Non-pigmented ciliary epithelial cell (primary cell): ENCODE measurements around the gene HCN3.
"Not testable (repeated sequence)": the region's sequence is repeated elsewhere in the genome, so short reads cannot be mapped to it uniquely, and the experiment has no call there.

Experiments used
- DNase-seq: peaks from one replicate; pipeline ENCODE4 v3.0.0-alpha.2; 2010; ENCODE audit warnings: low read depth

The HCN3 gene

GRCh38 chr1:155277070-155277901 lies at the start of gene HCN3:
Gene HCN3 (plus strand): TSS chr1:155277463. CDS start chr1:155277591, 128 bp downstream.
- peak; percentile 68 for DNase-seq

GRCh38 chr1:155228096-155228427 lies 49.2 kb upstream of the HCN3 start:
- DNase-seq = no peak

GRCh38 chr1:155231302-155231701 lies 46.0 kb upstream of the HCN3 start:
- DNase-seq = not testable (repeated sequence)

- DNase-seq = not testable (repeated sequence)
Observed at GRCh38 chr1:155232001-155232978, 45.0 kb upstream of the HCN3 start.

- DNase-seq = not testable (repeated sequence)
Observed at GRCh38 chr1:155233502-155233901, 43.8 kb upstream of the HCN3 start.

GRCh38 chr1:155235375-155235774 lies 41.9 kb upstream of the HCN3 start:
- DNase-seq = not testable (repeated sequence)

- DNase-seq = no peak
Observed at GRCh38 chr1:155236451-155236850, 40.8 kb upstream of the HCN3 start.

- DNase-seq = no peak
Observed at GRCh38 chr1:155241069-155241679, 36.1 kb upstream of the HCN3 start.

- DNase-seq = no peak
Observed at GRCh38 chr1:155241841-155242264, 35.4 kb upstream of the HCN3 start.

GRCh38 chr1:155242805-155243358 lies 34.4 kb upstream of the HCN3 start:
- DNase-seq = no peak

GRCh38 chr1:155244368-155245162 lies 32.7 kb upstream of the HCN3 start:
- DNase-seq = peak; percentile 99

- no peak for DNase-seq
Observed at GRCh38 chr1:155245163-155245524, 32.1 kb upstream of the HCN3 start.

GRCh38 chr1:155246796-155247195 lies 30.5 kb upstream of the HCN3 start:
- not testable (repeated sequence) for DNase-seq

- no peak for DNase-seq
Observed at GRCh38 chr1:155247667-155248553, 29.4 kb upstream of the HCN3 start.

- no peak for DNase-seq
Observed at GRCh38 chr1:155250246-155250632, 27.0 kb upstream of the HCN3 start.

GRCh38 chr1:155250633-155251449 lies 26.4 kb upstream of the HCN3 start:
- no peak for DNase-seq

- DNase-seq = no peak
Observed at GRCh38 chr1:155251566-155251965, 25.7 kb upstream of the HCN3 start.

GRCh38 chr1:155253208-155253607 lies 24.1 kb upstream of the HCN3 start:
- DNase-seq = no peak

- DNase-seq = no peak
Observed at GRCh38 chr1:155253797-155254196, 23.5 kb upstream of the HCN3 start.
